Amniotic epithelial cell (primary cell): Measurements from ENCODE around the gene GRM8.
"Not testable (repeated sequence)": the region's sequence is repeated elsewhere in the genome, so short reads cannot be mapped to it uniquely, and the experiment has no call there.

Experiments used
- DNase-seq: peaks from one replicate; pipeline ENCODE4 v3.0.0-alpha.2; 2010; ENCODE audit warnings: low read depth

The GRM8 gene

DNA sequence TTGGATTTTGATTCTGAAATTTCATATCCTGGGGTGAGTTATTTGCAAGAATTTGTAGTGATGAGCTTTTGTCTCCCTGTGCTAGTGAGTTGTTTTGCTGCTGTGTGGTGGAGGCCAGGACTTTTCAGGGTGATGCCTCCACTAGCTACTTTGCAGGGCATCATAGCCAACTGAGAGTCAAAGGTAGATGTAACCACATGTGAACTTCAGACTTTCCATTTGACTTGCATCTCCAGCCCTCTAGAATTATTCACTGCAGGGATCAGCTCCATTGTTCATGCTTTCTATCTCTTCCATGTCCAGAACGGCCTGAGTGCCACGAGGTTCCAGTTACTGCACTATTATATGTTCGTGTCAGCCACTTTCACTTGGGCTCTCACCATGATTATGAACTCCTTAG lies 534.3 kb downstream of the GRM8 start:
- no peak for DNase-seq

GRCh38 chr7:126716321-126716720 lies 536.4 kb downstream of the GRM8 start:
- DNase-seq: no peak

DNA sequence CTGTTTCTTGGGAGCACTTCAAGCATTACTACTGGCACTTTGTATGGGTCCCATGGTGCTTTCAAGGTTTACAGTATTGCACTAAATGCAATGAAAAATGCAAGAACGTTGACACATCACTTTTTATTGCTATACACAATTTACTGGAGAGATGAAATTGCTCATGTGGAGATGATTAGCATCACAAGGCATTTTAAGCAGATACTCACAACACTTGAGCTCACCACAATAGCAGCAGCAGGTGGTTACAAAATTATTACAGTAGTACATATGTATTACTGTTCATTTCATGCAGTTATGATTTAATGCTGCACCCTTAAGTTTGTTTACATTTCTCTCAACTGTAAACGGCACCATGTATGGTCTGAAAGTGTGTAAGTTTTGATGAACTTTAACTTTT lies 537.7 kb downstream of the GRM8 start:
- no peak for DNase-seq

- DNase-seq: peak; percentile 75
These were observed 550.3 kb downstream of the GRM8 start for GRCh38 chr7:126702242-126703016.

- peak; percentile 94 for DNase-seq
These were observed 551.7 kb downstream of the GRM8 start for GRCh38 chr7:126700807-126701604.

DNA sequence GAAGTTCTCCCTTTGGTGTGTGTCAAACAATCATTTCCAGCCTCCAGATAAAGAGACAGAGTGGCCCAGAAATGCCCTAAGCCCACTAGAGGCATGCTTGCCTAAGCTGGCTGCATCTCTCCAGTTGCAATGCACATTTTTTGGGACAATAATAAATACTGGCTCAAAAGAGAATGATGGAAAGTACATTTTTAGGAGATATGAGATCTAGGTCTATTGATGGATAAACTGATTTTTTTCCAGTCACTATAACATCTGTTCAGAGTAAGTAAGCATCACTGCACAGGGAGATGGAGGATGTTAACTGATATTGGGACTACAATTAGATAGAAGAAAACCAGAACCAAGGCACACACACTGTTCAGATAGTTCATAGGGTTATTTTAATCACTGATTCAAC lies 553.0 kb downstream of the GRM8 start:
- no peak for DNase-seq

- DNase-seq: no peak
These were observed 553.8 kb downstream of the GRM8 start for GRCh38 chr7:126698909-126699308.

- peak; percentile 25 for DNase-seq
These were observed 554.3 kb downstream of the GRM8 start for GRCh38 chr7:126698446-126698845.

- no peak for DNase-seq
These were observed 556.3 kb downstream of the GRM8 start for GRCh38 chr7:126696256-126697038.

DNA sequence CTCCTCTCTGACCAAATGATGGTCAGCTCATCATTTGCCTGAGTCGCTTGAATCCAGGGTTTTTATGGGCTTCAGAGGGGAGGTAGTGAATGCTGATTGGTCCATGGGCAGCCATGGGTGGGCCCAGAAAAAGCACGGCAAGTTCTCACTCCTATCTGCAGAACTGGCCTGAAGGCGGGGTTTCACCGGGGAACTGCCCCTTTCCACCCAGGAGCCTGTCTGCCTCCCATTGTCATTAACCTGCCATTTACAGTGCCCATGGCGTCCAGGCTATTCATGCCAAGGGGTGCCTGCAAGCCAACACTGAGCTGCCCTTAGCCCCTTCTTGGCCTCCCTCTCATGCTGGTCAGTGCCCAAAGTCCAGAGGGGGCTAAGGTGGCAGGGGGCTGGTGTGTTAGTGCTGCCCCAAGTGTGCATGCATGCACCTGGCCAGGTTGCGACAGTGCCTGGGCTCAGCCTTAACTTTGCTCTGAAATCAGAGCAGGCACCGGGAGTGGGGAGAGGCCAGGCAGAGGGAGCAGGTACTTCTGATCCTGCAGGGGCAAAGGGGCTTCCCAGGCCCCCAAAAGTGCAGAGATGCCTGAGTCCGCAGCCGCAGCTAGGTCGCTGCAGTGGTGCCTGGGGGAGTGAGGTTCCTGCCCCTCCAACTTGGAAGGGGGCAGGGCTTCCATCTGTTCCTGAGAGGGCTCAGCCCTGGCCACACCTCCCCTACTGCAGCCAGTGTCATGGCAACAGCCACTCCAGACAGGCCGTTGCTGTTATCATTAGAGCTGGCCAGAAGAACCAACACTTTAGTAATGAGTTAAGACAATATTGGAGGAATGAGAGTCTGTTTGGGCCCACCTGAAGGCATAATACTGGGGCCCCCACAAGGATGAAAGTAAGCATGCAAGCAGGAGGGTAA lies 561.6 kb downstream of the GRM8 start:
- no peak for DNase-seq

DNA sequence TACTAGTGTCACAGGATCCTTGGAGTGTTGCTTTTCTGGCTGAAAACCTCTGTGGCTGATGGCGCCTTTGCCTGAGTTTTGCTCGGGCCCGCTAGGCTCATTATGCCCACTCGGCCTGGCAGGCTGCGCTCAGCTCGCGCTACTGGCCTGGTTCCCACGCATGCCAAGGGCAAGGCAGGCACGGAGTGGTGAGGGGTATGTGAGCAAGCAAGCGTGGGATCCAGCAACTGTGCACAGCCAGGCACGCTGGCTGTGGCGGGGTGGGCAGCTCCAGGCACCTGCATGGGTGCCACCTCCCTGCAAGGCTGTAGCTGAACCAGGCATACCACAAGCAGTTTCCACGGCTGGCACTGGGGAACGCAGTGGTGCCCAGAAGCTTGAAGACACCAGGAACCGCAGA lies 562.6 kb downstream of the GRM8 start:
- DNase-seq: no peak

DNA sequence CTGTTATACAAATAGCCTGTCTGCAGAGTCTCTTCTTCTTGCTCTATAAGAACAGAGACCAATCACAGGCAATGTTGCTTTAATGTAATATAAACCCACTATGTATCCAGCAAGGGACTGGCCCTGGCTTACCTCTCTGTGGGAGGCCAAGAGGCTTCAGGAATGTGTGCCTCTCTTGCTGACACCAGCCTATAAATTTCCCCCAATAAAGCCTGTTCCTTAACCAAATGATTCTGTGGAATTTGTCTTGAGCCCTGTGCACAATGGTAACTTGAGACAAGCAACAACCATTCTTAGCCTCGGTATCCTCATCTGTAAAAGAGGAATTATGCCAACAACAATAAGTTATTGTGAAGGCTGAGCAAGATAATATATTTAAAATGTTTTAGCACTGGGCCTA lies 563.7 kb downstream of the GRM8 start:
- no peak for DNase-seq

GRCh38 chr7:126686474-126686873 lies 566.3 kb downstream of the GRM8 start:
- DNase-seq: no peak

DNA sequence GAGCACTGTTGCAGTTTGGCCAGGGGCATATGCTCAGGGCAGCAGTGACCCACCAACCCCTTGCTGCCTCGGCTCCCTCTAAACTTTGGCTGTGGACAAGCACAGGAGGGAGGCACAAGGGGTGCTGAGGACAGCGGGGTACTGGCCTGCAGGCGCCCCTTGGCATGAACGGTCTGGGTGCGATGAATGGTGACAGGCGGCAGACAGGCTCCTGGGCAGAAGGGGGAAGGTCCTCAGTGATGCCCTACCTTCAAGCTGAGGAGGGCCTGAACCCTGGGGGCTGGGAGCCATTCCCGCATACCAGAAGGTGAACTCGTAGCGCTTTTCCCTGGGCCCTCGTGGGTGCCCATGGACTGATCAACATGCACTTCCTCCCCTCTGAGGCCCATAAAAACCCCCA lies 567.1 kb downstream of the GRM8 start:
- no peak for DNase-seq

- no peak for DNase-seq
These were observed 567.6 kb downstream of the GRM8 start for GRCh38 chr7:126685018-126685573.

GRCh38 chr7:126682176-126682575 lies 570.6 kb downstream of the GRM8 start:
- DNase-seq: no peak

GRCh38 chr7:126668762-126669161 lies 584.0 kb downstream of the GRM8 start:
- not testable (repeated sequence) for DNase-seq

DNA sequence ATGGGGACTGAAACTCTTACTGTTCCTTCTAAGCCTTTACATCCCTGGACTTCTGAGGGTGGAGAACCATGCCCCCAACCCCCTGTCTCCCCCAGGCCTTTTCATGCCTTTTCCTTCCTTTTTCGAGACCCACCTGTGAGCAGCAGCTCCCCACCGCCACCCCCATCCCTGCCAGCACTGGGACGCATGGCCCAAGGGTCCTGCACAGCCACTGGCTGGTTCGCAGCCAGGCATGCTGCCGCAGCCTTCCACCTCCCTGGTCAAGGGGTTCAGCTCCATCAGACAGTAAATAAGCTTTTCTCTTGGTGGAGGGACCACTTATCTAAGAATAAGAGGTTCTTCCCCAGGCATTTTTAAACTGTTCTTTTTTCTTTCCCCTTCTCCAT lies 584.4 kb downstream of the GRM8 start:
- DNase-seq: no peak

DNA sequence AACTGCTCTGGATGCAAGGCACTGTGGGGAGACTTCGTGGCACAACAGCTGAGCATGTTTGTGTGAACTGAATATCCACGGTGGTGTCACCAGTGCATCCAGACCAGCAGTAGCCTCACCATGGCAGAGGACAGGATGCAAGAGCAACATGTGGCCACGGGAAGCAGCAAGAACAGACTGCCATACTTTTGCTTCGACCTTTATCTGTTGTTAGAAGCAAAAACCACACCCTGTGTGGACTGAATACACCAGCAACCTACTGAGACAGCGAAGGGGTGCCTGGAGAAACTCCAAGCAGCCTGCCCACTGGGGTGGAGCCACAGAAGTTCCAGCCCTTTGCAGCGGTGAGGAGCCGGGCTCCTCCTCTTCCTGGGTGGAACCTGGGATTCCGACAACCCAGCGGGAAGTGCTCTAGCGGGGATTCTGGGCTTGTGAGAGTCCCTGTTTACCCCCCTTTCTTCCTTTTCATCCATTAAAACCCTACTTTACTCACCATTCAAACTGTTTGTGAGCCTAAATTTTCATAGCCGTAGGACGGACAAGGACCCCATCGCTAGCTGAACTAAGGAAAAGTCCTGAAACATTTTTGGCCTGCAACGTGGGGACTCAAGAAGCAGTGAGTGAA lies 584.9 kb downstream of the GRM8 start:
- DNase-seq: no peak

- DNase-seq: no peak
These were observed 589.9 kb downstream of the GRM8 start for GRCh38 chr7:126662856-126663255.

- no peak for DNase-seq
These were observed 593.6 kb downstream of the GRM8 start for GRCh38 chr7:126659124-126659523.
